Measurements from ENCODE around the gene PAH. TPM values are rescaled to one million over a fixed set of nuclear protein-coding genes. Genes with fewer than 3 reads are reported as not detected.
A peak's percentile ranks its signal among the peaks of the same experiment; 100 is the strongest.

The PAH gene
- total RNA-seq: 1 to 10 TPM in 1 of 4 donors, not detected in 3; 1.5 TPM

GRCh38 chr12:102917026-102917787, at the start of gene PAH:
Gene PAH (minus strand): TSS chr12:102917244. CDS start chr12:102917130, 114 bp downstream.
- no peak within 1 kb of the TSS for H3K27ac ChIP-seq
- peak within 1 kb of the TSS in 3 of 4 donors; percentile 12 to 35 (median 28) for H3K4me3 ChIP-seq
- no peaks in the 10 kb centered on the region for H3K9me3 ChIP-seq
- no peak for DNase-seq (ENCODE audit: low spot score in 2 of 2)
- no peaks in the 10 kb centered on the region for H3K36me3 ChIP-seq
- 8 to 13% methylated on average over 30 of the region's 30 CpGs for WGBS, 2 donors
- peaks cover 0 to 2% of the 10 kb centered on the region in 2 donors for H3K27me3 ChIP-seq
- TF ChIP-seq CTCF (IDR thresholded peaks at IDR 0.05) (no peak), EP300 (IDR thresholded peaks at IDR 0.05) (no peak), POLR2A (IDR thresholded peaks at IDR 0.05) (no peak)
- H3K4me1 ChIP-seq: peaks cover 0 to 17% (median 0%) of the 10 kb centered on the region in 4 donors

- H3K9me3 ChIP-seq: peaks cover 0 to 10% (median 0%) of the 10 kb centered on the region in 4 donors
- 35 to 45% methylated on average over 12 of the region's 12 CpGs for WGBS, 2 donors
- H3K4me1 ChIP-seq: peaks cover 0 to 13% (median 0%) of the 10 kb centered on the region in 4 donors
- TF ChIP-seq POLR2A (IDR thresholded peaks at IDR 0.05) (no peak), CTCF (IDR thresholded peaks at IDR 0.05) (no peak), EP300 (IDR thresholded peaks at IDR 0.05) (no peak)
- H3K27me3 ChIP-seq: peaks cover 0 to 44% of the 10 kb centered on the region in 2 donors
- H3K36me3 ChIP-seq: no peaks in the 10 kb centered on the region
- H3K27ac ChIP-seq: no peak overlapping the region
- no peak for DNase-seq (ENCODE audit: low spot score in 2 of 2)
- H3K4me3 ChIP-seq: no peak overlapping the region
Measured at GRCh38 chr12:102966200-102966863, 49.3 kb upstream of the PAH start.

- peaks cover 0 to 13% (median 0%) of the 10 kb centered on the region in 4 donors for H3K4me1 ChIP-seq
- peaks cover 0 to 10% (median 0%) of the 10 kb centered on the region in 4 donors for H3K9me3 ChIP-seq
- peak overlapping the region in 1 of 4 donors; percentile 54 for H3K27ac ChIP-seq
- H3K27me3 ChIP-seq: peaks cover 0 to 51% of the 10 kb centered on the region in 2 donors
- 1 to 2% methylated on average over 37 to 38 of the region's 38 CpGs for WGBS, 2 donors
- DNase-seq (ENCODE audit: low spot score in 2 of 2): no peak
- no peak for TF ChIP-seq POLR2A (IDR thresholded peaks at IDR 0.05)
- no peak for TF ChIP-seq EP300 (IDR thresholded peaks at IDR 0.05)
- no peak for TF ChIP-seq CTCF (IDR thresholded peaks at IDR 0.05)
- no peaks in the 10 kb centered on the region for H3K36me3 ChIP-seq
- peak overlapping the region in 2 of 4 donors; percentile 24 to 37 for H3K4me3 ChIP-seq
Measured at GRCh38 chr12:102965281-102966155, 48.5 kb upstream of the PAH start.

- Histone ChIP-seq H3K4me3 (peak overlapping the region in 1 of 4 donors; percentile 37), H3K27me3 (peaks cover 0 to 55% of the 10 kb centered on the region in 2 donors), H3K4me1 (peaks cover 0 to 13% (median 0%) of the 10 kb centered on the region in 4 donors), H3K36me3 (no peaks in the 10 kb centered on the region), H3K27ac (no peak overlapping the region), H3K9me3 (peaks cover 0 to 10% (median 0%) of the 10 kb centered on the region in 4 donors)
- TF ChIP-seq EP300 (IDR thresholded peaks at IDR 0.05) (no peak), POLR2A (IDR thresholded peaks at IDR 0.05) (no peak), CTCF (IDR thresholded peaks at IDR 0.05) (no peak)
- WGBS, 2 donors: 3 to 4% methylated on average over 21 of the region's 21 CpGs
- no peak for DNase-seq (ENCODE audit: low spot score in 2 of 2)
Measured at GRCh38 chr12:102964872-102965271, 47.8 kb upstream of the PAH start.
